Mesendoderm (in vitro differentiated cells): ENCODE measurements around the gene ACER1.

ENCODE experiments used
- DNase-seq: peaks from one replicate; pipeline ENCODE4 v3.0.0; 2013
- H2AK5ac ChIP-seq: 2 replicates; pipeline ENCODE4 v1.6.1; 2013; ENCODE audit warnings: low read length, inconsistent platforms
- H2BK120ac ChIP-seq: 2 replicates; pipeline ENCODE4 v1.6.1; 2013; ENCODE audit warnings: low read depth, mild to moderate bottlenecking, low read length, moderate library complexity, mixed read lengths
- H2BK15ac ChIP-seq: replicated peaks from 2 replicates; pipeline ENCODE4 v1.6.1; 2013; ENCODE audit warnings: low read depth, mild to moderate bottlenecking, moderate library complexity
- H2BK5ac ChIP-seq: 2 replicates; pipeline ENCODE4 v1.6.1; 2013; ENCODE audit warnings: low read length, inconsistent platforms
- H3K18ac ChIP-seq: 2 replicates; pipeline ENCODE4 v1.6.1; 2013; ENCODE audit warnings: mild to moderate bottlenecking, low read length, mixed read lengths
- H3K23ac ChIP-seq: one replicate; pipeline ENCODE4 v1.6.1; 2013; ENCODE audit warnings: low read length
- H3K27ac ChIP-seq: 2 replicates; pipeline ENCODE4 v1.5.1; 2013; ENCODE audit warnings: low read depth, mild to moderate bottlenecking, inconsistent platforms, low read length, moderate library complexity
- H3K27me3 ChIP-seq: 2 replicates; pipeline ENCODE4 v1.6.1; 2013; ENCODE audit warnings: low read length, control low read depth, mild to moderate bottlenecking, inconsistent platforms; ENCODE audit not compliant: insufficient read depth, poor library complexity
- H3K36me3 ChIP-seq: 2 replicates; pipeline ENCODE4 v1.6.1; 2013; ENCODE audit warnings: low read length, inconsistent platforms; ENCODE audit not compliant: control insufficient read depth, insufficient read depth
- H3K4ac ChIP-seq: one replicate; pipeline ENCODE4 v1.6.1; 2013; ENCODE audit warnings: low read depth, mild to moderate bottlenecking, low read length, moderate library complexity
- H3K4me1 ChIP-seq: 2 replicates; pipeline ENCODE4 v1.6.1; 2013; ENCODE audit warnings: low read depth, low read length, inconsistent platforms; ENCODE audit not compliant: control insufficient read depth
- H3K4me2 ChIP-seq: 2 replicates; pipeline ENCODE4 v1.6.1; 2013; ENCODE audit warnings: low read length
- H3K4me3 ChIP-seq: 2 replicates; pipeline ENCODE4 v1.5.1; 2013; ENCODE audit warnings: mild to moderate bottlenecking, low read length
- H3K56ac ChIP-seq: one replicate; pipeline ENCODE4 v1.6.1; 2013; ENCODE audit warnings: low read length
- H3K79me1 ChIP-seq: 2 replicates; pipeline ENCODE4 v1.6.1; 2013; ENCODE audit warnings: low read length, inconsistent platforms
- H3K79me2 ChIP-seq: 2 replicates; pipeline ENCODE4 v1.6.1; 2013; ENCODE audit warnings: mild to moderate bottlenecking, low read length; ENCODE audit not compliant: control insufficient read depth, insufficient read depth
- H3K9ac ChIP-seq: 2 replicates; pipeline ENCODE4 v1.6.1; 2013; ENCODE audit warnings: low read length, inconsistent platforms
- H4K5ac ChIP-seq: one replicate; pipeline ENCODE4 v1.6.1; 2013; ENCODE audit warnings: low read length
- H4K8ac ChIP-seq: one replicate; pipeline ENCODE4 v1.6.1; 2013; ENCODE audit warnings: low read depth, mild to moderate bottlenecking, control low read depth, low read length, moderate library complexity
- WGBS: extraction: QIAGEN DNeasy Blood & Tissue Kit; methylation state at CpG from one replicate; pipeline ENCODE4 v1.1.7; 2013; ENCODE audit warnings: low lambda C conversion rate, missing lambda C conversion rate; ENCODE audit not compliant: insufficient coverage; ENCODE audit errors: extremely low coverage; 5-methylcytosine and 5-hydroxymethylcytosine counted together

Gene ACER1

GRCh38 chr19:6343462-6343861 lies 10.1 kb upstream of the ACER1 start:
- DNase-seq: no peak
- Histone ChIP-seq H3K4me3 (no peak overlapping the region), H3K27me3 (no peaks in the 10 kb centered on the region), H4K8ac (no peak overlapping the region), H4K5ac (no peak overlapping the region), H3K4ac (no peak overlapping the region), H3K23ac (no peak overlapping the region), H3K18ac (no peak overlapping the region), H3K79me1 (no peaks in the 10 kb centered on the region), H2AK5ac (no peak overlapping the region), H3K36me3 (no peaks in the 10 kb centered on the region), H2BK5ac (no peak overlapping the region), H3K56ac (no peak overlapping the region), H3K27ac (no peak overlapping the region), H3K9ac (no peak overlapping the region), H2BK15ac (no peak overlapping the region), H3K4me2 (no peak overlapping the region), H3K4me1 (no peaks in the 10 kb centered on the region), H2BK120ac (no peak overlapping the region), H3K79me2 (no peaks in the 10 kb centered on the region)
- WGBS: no CpG with 5 or more reads among the region's 1 CpG

DNA sequence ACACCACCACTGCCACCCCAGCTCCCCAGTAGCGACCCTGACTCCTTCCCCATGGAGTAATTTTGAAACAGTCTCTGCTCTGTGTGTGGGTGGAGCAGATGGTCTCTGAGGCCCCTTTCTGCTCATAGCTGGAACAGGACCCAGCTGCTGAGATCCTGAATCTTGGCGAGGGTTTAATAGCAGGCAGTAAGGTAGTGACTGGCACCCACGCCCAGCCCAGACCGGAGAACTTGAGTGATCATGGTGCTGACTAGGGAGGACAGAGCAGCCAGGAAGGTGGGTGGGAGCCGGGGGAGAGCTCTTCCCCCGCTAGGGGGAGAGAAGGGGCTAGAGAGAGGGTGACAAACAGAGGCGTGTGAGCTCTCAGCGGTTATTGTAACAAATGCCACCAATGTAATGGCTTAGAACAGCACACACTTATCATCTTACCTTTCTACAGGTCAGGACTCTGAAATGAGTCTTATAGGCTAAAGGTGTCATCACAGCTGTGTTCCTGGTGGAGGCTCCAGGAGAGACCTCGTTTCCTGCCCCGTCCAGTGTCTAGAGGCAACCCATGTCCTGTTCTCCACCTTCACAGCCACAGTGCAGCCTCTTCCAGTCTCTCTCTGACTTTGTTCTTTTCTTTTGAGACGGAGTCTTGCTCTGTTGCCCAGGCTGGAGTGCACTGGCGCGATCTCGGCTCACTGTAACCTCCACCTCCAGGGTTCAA lies 7.2 kb upstream of the ACER1 start:
- H2BK15ac ChIP-seq: no peak overlapping the region
- H3K56ac ChIP-seq: no peak overlapping the region
- H3K4me2 ChIP-seq: no peak overlapping the region
- H3K79me1 ChIP-seq: no peaks in the 10 kb centered on the region
- no peaks in the 10 kb centered on the region for H3K27me3 ChIP-seq
- no peak overlapping the region for H2BK5ac ChIP-seq
- H3K4me3 ChIP-seq: no peak overlapping the region
- H3K4me1 ChIP-seq: no peaks in the 10 kb centered on the region
- DNase-seq: no peak
- H3K27ac ChIP-seq: no peak overlapping the region
- WGBS: no CpG with 5 or more reads among the region's 14 CpGs
- no peak overlapping the region for H3K23ac ChIP-seq
- no peak overlapping the region for H3K4ac ChIP-seq
- H2AK5ac ChIP-seq: no peak overlapping the region
- H3K36me3 ChIP-seq: no peaks in the 10 kb centered on the region
- no peak overlapping the region for H4K5ac ChIP-seq
- H3K9ac ChIP-seq: no peak overlapping the region
- no peaks in the 10 kb centered on the region for H3K79me2 ChIP-seq
- H4K8ac ChIP-seq: no peak overlapping the region
- no peak overlapping the region for H2BK120ac ChIP-seq
- no peak overlapping the region for H3K18ac ChIP-seq

GRCh38 chr19:6334490-6335285 lies 1.3 kb upstream of the ACER1 start:
- no peak overlapping the region for H2BK5ac ChIP-seq
- H4K5ac ChIP-seq: no peak overlapping the region
- no peak overlapping the region for H3K23ac ChIP-seq
- no peak overlapping the region for H3K4me2 ChIP-seq
- H2BK120ac ChIP-seq: no peak overlapping the region
- no peaks in the 10 kb centered on the region for H3K79me1 ChIP-seq
- no peaks in the 10 kb centered on the region for H3K36me3 ChIP-seq
- H3K27me3 ChIP-seq: no peaks in the 10 kb centered on the region
- no peak overlapping the region for H3K27ac ChIP-seq
- no peak overlapping the region for H3K4me3 ChIP-seq
- WGBS: no CpG with 5 or more reads among the region's 6 CpGs
- H3K4ac ChIP-seq: no peak overlapping the region
- no peak overlapping the region for H4K8ac ChIP-seq
- no peaks in the 10 kb centered on the region for H3K79me2 ChIP-seq
- DNase-seq: no peak
- H3K18ac ChIP-seq: no peak overlapping the region
- H2BK15ac ChIP-seq: no peak overlapping the region
- H3K9ac ChIP-seq: no peak overlapping the region
- no peak overlapping the region for H3K56ac ChIP-seq
- H3K4me1 ChIP-seq: no peaks in the 10 kb centered on the region
- H2AK5ac ChIP-seq: no peak overlapping the region

DNA sequence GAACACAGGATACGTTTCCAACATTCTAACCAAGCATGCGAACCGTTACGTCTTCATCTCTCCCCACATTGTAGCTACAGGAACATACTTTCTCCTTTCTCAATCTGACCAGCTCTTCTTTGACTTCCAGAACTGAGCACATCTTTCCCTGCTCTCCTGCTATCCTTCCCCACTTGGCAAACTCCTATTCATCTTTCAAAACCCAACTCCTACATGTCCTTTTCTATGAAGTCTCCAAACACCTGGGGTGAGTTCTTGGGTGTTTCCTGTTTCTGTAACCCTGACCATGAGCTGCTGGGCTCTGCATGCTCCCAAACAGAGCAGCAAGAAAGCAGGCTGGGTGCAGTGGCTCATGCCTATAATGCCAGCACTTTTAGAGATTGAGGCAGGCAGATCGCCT lies 6.6 kb downstream of the ACER1 start:
- no peaks in the 10 kb centered on the region for H3K79me1 ChIP-seq
- H3K56ac ChIP-seq: no peak overlapping the region
- no peak overlapping the region for H2BK120ac ChIP-seq
- DNase-seq: no peak
- H3K9ac ChIP-seq: no peak overlapping the region
- H3K18ac ChIP-seq: no peak overlapping the region
- no peak overlapping the region for H2BK15ac ChIP-seq
- H4K5ac ChIP-seq: no peak overlapping the region
- H3K27ac ChIP-seq: no peak overlapping the region
- no peak overlapping the region for H3K4me3 ChIP-seq
- no peaks in the 10 kb centered on the region for H3K4me1 ChIP-seq
- no peaks in the 10 kb centered on the region for H3K27me3 ChIP-seq
- no peak overlapping the region for H3K23ac ChIP-seq
- no peaks in the 10 kb centered on the region for H3K79me2 ChIP-seq
- no peak overlapping the region for H4K8ac ChIP-seq
- no CpG with 5 or more reads among the region's 5 CpGs for WGBS
- H3K4me2 ChIP-seq: no peak overlapping the region
- no peak overlapping the region for H2BK5ac ChIP-seq
- no peak overlapping the region for H3K4ac ChIP-seq
- no peak overlapping the region for H2AK5ac ChIP-seq
- no peaks in the 10 kb centered on the region for H3K36me3 ChIP-seq

GRCh38 chr19:6325614-6326013 lies 7.8 kb downstream of the ACER1 start:
- Histone ChIP-seq H3K79me1 (no peaks in the 10 kb centered on the region), H4K8ac (no peak overlapping the region), H3K23ac (no peak overlapping the region), H3K4ac (no peak overlapping the region), H3K36me3 (no peaks in the 10 kb centered on the region), H3K4me1 (no peaks in the 10 kb centered on the region), H3K27ac (no peak overlapping the region), H2BK5ac (no peak overlapping the region), H3K4me3 (no peak overlapping the region), H3K9ac (no peak overlapping the region), H3K79me2 (no peaks in the 10 kb centered on the region), H3K18ac (no peak overlapping the region), H4K5ac (no peak overlapping the region), H3K56ac (no peak overlapping the region), H2BK15ac (no peak overlapping the region), H2BK120ac (no peak overlapping the region), H3K4me2 (no peak overlapping the region), H2AK5ac (no peak overlapping the region), H3K27me3 (no peaks in the 10 kb centered on the region)
- no CpG with 5 or more reads among the region's 4 CpGs for WGBS
- no peak for DNase-seq
